ENCODE results near the gene P3H4.

DNA sequence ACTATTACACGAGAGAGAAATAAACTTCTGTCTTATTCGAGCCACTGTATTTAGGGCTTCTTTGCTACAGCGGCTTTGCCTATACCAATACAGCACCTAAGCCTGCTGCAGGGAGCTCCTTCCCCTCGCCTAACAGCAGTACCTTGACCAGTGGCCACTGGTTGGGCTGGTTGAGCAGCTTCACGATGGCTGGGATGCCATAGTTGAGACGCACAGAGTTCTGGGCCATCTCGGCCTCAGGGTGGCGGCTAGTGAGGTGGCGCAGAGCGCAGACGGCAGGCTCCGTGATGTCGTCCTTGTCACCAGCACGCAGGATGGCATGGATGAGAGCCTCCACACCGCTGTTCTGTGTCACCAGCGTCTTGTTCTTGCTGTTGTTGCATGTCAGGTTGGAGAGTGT is 48.9 kb downstream of the P3H4 start:
- TF ChIP-seq ESRRG (CRISPR knock-in tag; IDR thresholded peaks at IDR 0.05) (no peak), TOX (CRISPR knock-in tag; IDR thresholded peaks at IDR 0.05; ENCODE audit: borderline replicate concordance) (no peak), ZNF8 (CRISPR knock-in tag; IDR thresholded peaks at IDR 0.05) (no peak)
- TF ChIP-seq, protein P1, sequence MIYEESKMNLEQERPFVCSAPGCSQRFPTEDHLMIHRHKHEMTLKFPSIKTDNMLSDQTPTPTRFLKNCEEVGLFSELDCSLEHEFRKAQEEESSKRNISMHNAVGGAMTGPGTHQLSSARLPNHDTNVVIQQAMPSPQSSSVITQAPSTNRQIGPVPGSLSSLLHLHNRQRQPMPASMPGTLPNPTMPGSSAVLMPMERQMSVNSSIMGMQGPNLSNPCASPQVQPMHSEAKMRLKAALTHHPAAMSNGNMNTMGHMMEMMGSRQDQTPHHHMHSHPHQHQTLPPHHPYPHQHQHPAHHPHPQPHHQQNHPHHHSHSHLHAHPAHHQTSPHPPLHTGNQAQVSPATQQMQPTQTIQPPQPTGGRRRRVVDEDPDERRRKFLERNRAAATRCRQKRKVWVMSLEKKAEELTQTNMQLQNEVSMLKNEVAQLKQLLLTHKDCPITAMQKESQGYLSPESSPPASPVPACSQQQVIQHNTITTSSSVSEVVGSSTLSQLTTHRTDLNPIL (CRISPR knock-in tag; IDR thresholded peaks at IDR 0.05; ENCODE audit: low read depth): no peak
- TF ChIP-seq, protein P2, sequence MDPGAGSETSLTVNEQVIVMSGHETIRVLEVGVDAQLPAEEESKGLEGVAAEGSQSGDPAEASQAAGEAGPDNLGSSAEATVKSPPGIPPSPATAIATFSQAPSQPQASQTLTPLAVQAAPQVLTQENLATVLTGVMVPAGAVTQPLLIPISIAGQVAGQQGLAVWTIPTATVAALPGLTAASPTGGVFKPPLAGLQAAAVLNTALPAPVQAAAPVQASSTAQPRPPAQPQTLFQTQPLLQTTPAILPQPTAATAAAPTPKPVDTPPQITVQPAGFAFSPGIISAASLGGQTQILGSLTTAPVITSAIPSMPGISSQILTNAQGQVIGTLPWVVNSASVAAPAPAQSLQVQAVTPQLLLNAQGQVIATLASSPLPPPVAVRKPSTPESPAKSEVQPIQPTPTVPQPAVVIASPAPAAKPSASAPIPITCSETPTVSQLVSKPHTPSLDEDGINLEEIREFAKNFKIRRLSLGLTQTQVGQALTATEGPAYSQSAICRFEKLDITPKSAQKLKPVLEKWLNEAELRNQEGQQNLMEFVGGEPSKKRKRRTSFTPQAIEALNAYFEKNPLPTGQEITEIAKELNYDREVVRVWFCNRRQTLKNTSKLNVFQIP (CRISPR knock-in tag; IDR thresholded peaks at IDR 0.05; ENCODE audit: borderline replicate concordance, low read depth): no peak
- TF ChIP-seq, protein P3, sequence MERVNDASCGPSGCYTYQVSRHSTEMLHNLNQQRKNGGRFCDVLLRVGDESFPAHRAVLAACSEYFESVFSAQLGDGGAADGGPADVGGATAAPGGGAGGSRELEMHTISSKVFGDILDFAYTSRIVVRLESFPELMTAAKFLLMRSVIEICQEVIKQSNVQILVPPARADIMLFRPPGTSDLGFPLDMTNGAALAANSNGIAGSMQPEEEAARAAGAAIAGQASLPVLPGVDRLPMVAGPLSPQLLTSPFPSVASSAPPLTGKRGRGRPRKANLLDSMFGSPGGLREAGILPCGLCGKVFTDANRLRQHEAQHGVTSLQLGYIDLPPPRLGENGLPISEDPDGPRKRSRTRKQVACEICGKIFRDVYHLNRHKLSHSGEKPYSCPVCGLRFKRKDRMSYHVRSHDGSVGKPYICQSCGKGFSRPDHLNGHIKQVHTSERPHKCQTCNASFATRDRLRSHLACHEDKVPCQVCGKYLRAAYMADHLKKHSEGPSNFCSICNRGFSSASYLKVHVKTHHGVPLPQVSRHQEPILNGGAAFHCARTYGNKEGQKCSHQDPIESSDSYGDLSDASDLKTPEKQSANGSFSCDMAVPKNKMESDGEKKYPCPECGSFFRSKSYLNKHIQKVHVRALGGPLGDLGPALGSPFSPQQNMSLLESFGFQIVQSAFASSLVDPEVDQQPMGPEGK (CRISPR knock-in tag; IDR thresholded peaks at IDR 0.05; ENCODE audit: borderline replicate concordance): no peak

All from SK-N-SH treated with all-trans-retinoic acid at 6 μM for 48 hours (cell line).